HCEC 1CT (cell line): Measurements from ENCODE around the gene KCNMA1.

Experiments used
- DNase-seq: peaks from one replicate; pipeline ENCODE4 v3.0.0-alpha.2; 2017

KCNMA1 gene

DNA sequence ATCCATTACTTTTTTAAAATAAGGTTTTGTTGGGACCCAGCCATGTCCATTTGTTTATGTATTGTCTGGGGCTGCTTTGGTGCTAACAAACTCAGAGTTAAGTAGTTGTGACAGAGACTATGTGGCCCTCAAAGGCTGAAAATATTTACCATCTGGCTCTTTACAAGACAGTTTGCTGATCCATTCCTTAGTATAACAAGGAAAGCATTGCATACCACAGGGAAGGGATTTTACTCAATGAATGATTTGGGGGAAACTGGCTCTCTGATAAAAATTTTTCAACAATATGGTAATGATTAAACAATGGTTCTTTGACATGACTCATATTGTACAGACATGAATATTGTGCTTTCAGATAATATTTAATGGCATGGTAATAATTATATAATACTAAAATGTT lies 738.1 kb downstream of the KCNMA1 start:
- DNase-seq: peak; percentile 6

DNA sequence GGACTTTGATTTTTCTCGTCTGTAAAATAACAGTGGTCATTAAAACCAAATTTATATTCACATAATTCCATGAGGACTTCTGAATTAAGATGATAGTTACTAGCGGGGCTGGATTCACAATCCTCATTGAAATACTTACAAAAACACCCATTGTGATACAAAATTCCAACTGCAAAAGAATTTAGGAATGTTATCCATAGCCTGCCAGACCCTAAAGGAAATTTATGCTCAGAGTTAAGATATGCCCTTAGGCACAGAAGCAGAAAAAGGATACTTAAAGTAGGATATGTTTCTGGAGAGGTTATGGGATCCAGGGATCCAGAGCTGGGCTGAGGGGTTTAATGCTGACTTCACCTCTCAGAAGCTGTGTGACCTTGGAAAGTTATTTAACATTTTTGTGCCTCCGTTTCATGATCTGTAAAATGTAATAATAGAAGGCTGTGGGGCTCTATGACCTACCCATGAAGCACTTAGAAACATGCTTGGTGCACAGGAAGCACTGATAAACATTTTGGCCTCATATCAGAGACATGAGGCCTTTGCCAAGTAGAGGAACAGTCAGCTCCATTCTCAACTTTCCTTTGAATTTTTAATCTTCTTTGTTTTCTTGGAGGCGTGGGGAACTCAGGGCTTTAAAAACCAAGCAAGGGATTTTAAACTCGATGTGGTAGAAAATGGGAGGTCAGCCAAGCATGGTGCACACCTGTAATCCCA lies 744.7 kb downstream of the KCNMA1 start:
- DNase-seq: no peak

DNA sequence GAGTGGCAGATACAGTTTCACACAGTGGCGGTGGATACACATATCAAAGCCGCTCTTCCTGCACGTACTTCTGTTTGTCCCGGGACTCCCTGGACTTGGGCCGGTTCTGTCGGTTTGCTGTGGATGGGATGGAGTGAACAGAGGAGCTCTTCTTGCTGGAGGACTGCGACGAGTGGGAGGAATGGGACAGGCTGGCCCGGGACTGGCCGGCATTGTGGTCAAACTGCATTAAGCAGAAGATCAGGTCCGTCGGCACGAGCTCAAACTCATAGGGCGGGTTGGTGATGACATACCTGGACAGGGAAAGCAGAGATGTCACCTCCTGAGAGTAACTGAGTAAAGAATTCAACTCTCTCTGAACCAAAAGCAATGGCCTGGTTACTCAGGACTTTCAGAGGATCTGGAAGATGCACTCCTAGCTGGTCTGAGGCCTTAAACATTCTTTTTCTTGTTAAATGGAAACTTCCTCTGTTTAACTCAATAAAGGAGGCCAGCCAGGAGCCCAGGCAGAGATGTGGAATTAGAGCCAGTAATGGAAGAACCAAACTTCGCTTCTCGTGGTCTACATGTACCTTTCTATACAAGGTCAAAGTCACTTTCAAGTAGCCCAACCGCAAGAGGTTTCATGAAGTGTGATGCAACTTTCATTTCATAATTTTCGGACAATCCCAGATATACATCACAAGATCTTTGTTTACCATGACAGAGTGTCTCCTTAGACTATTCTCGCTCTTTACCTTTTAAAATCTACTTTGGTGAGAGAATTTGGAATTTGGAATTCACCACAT lies 750.2 kb downstream of the KCNMA1 start:
- DNase-seq: no peak

DNA sequence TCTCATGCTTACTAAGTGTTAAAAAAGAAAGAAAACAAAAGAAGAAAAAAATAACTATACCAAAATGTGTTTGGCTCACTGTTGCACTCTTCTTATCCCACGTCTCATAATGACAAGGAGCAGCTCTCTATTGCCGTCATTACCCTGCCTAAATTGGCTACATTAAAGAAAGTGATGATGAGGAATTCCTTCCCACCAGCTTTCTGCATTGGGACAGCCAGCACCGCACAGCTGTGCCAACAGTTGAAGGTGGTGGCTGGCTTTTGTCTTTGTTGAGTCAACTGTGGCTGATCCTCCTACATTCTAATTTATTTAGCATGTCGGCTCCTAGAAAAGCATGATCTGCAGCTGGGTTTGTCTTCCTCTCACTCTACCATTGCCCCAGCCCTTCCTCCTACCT lies 751.8 kb downstream of the KCNMA1 start:
- DNase-seq: no peak

DNA sequence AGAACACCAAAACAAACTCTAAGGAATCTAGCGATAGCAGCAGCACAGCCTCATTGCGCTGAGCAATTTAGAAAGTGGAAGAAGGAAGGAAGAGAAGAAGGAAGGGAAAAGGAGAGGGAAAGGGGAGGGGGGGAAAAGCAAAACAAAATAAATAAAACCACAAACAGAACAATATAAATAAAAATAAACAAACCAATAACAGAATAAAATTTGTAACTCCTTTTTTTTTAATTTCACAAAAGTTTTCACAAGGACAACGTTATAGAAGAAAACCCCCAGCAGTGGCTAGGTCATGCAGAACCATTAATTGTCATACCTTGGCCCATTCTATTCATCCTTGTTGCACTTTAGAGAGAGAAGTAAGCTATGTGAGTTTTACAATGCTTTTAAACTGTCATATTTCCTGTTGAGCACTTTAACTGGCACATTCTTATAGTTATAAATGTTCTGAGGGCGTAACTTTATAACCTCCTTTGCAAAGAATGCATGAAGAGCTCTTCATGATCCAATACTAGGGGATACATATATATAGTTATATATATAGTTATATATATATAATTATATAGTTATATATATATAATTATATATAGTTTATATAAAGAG lies 752.8 kb downstream of the KCNMA1 start:
- DNase-seq: no peak

DNA sequence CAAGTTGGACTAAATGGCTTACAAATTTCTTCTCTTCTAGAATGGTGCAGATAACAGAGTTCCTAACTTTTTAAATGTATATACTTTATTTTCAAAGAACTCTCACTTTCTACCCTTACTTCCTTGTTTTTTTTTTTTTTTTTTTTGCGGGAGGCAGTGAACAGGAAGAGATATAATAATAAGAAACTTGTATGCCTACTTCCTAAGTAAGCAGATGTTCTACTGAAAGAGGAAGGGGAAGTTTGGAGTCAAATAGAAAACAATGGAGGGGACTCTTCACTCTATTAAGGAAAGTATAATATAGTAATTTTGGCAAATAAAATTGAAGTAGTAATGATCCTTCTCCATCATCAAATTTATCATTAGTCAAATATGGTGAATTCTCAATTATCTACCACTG lies 754.0 kb downstream of the KCNMA1 start:
- DNase-seq: no peak

DNA sequence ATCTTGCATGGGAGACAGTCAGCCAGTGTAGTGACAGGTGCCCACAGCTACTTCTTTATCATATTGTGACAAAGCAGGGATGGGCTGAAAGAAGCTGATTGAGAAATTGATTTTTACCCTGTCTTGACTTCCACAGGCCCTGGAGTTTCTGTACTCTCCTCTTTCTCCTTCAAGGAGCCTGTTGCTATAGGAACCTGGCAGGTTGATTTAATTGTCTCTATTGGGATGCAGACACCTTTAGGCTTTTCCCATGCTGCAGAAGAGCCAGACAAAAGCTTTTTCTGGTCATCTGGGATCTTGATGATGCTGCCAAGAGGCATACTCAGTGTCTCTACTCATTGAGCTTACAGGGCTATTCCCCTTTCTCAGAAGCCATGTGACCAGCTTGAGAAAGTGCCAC lies 754.8 kb downstream of the KCNMA1 start:
- no peak for DNase-seq

DNA sequence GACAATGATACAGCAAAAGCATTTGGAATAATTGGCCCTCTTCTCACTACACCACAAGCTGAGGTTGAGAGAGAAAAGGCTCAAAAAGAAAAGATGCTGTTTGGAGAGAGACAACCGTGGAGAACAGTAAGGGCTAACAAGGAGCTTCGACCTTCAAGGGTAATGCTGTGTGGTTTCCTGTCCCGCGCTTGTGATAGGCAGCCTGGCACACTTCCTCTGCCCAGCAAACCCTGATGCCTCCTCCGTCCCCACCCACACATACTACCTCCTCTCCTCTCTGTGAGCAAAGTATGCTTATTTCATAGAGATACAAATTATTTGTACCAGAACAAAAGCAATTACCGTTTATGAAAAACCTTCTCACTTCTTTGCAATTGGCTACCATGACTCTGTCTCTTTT lies 755.4 kb downstream of the KCNMA1 start:
- no peak for DNase-seq

DNA sequence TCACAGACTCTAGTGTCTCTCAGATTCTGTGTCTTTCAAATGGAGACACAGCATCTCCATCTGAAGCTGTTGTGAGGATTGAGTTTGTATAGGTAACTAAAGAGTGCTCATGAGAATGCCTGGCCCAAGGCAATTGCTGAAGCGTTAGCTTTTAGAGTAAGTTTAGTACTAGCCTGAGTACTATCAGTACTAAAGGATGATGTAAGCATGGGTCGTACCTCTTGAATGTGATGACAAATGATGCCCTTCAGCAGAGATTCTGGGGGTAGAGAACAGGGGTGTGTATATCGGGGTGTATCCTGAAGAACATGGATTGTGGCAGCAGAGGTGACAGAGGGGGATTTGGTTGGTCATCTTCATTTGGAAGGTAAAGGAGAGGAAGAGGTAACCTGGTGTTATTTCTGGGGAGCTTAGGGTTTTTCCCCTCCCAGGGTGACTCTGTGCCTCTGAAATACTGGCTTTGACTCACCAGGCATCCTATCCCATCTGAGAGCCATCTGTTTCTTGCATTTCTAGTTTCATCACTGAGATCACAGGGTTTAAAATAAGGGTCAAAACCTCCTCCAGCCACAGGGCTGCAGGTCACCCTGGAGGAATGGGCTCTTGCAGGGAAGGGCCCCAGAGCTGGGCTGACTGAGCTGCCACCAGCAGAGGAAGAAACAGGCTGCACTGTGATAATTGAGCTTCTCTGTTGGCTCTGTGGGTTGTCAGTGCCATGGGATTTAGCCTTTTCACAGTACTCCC lies 756.0 kb downstream of the KCNMA1 start:
- DNase-seq: peak; percentile 60

DNA sequence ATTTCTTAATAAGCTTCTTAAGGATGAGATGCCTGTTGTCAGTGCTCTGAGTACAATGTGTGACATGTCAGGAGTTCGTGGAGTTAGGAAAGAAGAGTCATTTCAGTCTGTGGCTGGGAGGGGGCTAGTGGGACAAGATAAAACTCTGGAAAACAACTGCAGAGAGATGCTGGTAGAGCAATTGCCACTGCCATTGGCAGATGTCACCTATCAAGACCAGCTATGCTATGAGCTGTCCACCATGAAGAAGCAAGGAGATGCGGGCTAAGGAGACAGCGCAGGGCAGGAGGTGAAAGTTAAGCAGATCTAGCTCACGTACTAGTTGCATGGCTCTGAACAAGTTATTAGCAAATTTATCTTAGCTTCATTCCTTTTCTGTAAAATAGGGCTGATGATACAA lies 756.7 kb downstream of the KCNMA1 start:
- DNase-seq: no peak

DNA sequence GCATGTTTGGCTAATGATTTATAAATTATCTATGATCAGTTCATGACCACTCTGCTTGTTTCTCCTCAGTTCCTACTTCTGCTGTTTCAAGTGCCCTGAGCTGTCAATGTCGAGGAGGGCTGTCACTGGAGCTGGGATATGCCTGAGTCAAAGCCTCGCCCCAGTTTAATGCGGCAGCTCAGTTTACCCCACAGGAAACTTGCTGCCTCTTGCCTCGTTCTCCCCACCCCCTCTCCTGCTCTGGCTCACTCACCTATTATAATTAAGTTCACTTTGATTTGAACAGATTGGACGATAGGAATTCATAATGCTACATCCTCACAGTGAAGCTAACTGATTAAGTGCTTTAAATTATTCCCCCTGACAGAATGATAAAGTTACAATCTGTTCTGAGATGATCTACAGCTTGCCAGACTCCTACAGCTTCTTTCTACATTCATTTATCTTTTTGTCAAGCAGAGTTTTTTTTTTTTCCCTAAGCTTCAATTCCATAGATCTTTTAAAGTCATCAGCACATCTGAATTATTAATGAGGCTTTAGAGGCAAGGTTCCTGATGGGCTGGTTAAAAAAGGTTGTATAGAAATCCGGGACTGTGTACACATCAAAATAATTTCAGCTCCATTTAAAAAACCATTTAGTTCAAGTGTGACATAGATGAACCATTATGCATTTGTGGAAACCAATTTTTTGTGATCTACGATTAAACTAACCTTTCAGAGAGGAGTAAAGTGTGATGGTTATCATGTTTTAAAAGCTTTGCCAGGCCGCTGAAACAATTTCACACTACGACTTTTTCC lies 758.3 kb downstream of the KCNMA1 start:
- no peak for DNase-seq

DNA sequence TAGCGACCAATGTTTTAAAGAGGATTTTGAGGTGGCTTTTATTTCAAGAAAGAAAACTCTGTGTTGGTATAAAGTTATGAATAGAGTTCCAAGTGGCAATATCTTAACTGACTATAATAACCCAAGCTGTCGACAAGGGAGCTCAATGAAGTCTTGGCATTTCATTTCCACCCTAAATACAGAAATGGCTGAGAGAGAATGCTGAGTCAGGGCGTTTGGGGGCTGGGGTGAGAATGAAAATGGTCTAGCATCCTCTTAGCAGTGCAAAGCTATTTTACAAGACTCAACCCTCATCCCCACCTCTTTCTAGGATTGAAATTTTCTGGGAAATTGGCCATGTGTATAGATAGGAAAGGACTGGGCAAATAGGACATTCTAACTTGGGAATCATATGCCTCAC lies 759.1 kb downstream of the KCNMA1 start:
- no peak for DNase-seq

DNA sequence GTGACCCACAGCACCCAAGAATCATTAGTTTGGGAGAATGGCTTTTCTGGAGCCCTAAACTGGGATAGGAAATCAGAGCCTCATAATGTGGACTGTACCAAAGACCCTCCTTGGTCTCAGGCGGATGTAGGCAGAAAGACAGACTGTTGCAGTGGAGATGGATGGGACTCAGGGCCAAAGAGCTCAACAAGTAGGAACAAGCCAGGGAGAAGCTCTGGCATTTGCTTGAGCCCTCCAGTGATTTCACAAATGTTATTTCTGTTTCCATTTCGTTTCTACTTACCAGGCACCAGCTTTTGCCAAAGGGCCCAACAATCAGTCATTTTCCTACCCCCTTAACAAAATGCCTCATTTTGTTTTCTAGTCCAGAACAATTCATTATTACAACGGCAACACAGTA lies 762.7 kb downstream of the KCNMA1 start:
- DNase-seq: no peak

DNA sequence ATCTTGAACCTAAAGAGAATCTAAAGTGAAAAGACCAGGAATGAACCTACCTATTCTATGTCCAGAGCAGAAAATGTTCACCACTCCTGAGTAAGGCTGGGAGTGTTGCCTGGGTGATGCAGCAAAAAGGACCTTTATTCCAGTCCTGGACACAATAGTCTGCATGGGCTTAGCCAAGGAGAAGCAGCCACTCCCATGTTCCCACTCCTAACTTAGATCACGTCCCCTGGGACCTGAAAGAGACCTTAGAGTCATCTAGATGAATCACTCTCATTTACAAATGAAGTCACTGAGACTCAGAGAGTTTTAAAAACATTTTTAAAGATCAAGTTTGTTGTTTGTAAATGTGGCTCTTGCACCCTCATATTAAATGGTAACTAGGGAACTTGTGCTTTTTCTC lies 763.4 kb downstream of the KCNMA1 start:
- no peak for DNase-seq

DNA sequence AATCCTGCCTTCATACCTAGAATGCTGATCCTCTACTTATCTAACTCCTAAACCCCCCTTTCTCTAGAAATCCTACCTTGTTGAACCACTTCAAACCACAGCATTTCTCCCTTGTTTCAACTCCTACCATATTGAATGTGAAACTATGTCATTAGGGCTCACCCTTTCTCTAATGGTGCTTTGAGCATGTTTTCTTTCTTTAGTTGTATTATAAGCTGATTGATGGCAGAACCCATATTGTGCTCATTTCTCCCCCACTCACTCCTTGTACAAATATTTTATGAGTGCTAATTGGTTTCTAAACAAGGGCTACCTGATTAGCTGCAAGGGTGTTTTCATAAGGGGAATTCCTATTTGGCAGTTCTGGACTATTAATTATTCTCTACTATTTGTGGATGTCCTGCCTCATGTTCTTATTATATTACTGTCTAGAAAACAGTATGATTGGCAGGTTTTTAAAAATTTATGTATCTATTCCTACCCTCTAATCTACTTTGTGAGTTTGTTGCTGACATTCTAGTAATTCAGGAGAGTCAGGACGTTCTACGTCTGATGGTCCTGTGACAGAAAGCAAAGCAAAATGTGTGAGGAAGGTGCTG lies 765.8 kb downstream of the KCNMA1 start:
- DNase-seq: no peak

DNA sequence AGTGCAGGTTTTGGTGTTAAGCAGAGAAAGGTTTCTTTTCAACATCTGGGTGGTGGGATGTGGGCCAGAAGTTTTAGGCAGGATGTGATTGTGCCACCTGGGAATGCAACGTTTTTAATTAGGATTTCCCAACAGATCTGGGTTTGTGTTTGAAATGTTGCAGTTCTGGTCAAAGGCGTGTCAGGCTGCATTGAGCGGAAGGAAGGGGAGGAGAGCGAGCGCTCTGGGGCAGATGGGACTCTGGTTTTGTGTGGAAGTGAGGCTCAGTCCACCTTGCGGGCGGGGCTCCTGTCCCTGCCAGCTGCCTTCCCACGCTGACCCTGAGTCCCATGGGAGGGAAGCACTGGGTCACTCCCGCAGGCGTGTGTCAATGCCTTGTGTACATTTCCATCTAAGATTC lies 767.7 kb downstream of the KCNMA1 start:
- no peak for DNase-seq

DNA sequence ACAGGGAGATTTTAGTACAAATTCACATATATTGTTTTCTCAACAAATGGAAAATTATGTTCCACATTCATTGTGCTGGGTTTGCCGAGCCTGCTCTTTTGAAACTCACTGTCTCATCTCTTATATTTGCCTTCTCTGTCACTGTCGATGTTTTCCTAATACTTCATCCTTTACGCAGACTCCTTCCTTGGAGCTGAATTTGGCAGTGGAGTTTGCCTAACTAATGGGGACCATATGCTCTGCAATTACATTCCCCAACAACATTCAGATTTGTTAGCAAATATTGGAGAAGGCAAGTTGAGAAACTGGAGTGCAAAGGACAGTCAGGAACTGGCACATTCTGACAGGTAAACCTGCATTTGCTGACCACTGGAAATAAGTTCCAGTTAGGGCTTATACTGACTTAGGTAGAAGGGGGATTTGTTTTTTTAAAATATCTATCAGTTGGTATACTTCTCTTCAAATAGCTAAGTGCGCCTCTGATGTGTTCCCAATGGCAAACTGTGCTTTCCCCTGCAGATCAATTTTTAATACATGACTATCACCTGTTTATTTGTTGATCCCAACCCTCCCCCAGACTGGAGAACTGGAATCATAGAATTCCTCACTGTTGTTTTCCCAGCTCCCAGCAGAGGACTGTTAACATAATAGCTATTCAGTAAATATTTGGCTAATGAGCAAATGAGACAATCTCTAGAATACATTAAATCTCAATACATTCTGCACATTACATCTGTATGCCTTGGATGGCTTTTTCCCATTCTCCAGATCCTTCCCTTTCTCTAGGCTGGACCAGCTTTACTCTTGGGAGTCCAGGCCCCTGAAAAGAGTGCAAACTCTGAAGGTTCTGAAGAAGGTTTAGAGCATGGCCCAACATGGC lies 769.3 kb downstream of the KCNMA1 start:
- DNase-seq: no peak

DNA sequence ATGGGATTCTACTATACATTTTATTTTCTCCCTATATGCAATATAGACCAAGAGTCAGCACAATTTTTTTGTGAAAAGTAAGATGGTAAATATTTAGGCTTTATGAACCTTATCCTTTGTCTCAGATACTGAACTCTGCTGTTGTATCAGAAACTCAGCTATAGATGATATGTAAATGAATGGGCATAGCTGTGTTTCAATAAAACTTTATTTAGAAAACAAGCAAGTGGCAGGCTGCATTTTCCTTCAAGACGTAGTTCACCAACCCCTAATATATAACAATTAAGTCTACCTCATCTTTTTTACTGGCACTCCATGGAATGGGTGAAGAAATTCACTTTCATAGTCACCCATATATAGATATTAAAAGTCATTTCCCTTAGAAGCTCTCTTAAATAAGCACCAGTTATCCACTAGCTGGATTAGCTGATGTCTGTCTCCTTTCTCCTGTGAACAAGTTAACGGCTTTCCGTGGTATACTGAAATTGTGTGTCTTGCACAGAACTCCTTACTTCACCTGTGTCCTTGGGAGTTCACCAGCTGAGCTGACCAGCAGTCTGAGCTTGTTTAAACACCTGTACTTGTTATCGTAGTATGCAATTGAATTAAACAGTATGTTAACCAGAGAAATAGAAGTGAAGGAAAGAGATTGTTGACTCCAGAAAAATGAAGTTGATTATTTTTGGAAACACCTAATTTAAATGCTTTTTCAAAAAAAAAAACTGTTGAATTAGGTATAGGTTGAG lies 770.6 kb downstream of the KCNMA1 start:
- DNase-seq: no peak

DNA sequence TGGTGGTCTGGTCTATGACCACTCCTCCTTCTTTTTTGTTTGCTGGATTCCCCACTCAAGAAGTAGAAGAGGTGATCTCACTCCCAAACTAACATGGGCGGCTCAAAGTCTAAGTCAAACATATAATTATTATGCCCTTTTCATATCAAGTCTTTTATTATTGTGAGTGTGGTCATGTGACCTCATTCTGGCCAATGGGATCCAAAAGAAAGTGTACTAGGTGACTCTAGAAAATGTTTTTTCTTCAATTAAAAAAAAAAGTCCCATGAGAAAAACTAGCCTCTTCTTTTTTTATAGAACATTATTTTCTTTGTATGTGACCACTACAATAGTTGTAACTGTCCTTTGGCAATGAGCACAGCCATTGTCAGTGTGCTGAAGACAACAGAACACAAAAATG lies 772.7 kb downstream of the KCNMA1 start:
- DNase-seq: no peak

DNA sequence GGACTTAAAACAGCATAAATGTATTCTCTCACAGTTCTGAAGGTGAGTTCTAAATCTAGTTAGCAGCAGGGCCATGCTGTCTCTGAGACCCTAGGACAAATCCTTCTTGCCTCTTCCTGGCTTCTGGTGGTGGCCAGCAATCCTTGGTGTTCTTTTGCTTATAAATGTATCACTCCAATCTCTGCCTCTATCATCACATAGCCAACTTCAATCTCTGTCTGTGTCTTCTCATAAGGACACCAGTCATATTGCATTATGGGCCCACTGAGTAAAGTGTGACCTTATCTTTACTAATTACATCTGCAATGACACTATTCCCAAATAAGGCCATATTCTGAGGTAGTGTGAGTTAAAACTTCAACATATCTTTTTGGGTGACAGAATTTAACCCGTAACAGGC lies 778.9 kb downstream of the KCNMA1 start:
- DNase-seq: no peak
